22Rv1 (cell line): Measurements from ENCODE around the gene SCAMP1.

ENCODE experiments used
- H3K27ac ChIP-seq: fragments of 450-650 bp; 2 replicates; pipeline ENCODE4 v1.5.1; 2017
- CTCF ChIP-seq: fragments of 450-650 bp; IDR thresholded peaks from 2 replicates; pipeline ENCODE4 v1.5.1; 2017; ENCODE audit warnings: mild to moderate bottlenecking
- ZFX ChIP-seq: fragments of 450-650 bp; IDR thresholded peaks from 2 replicates; pipeline ENCODE4 v1.6.1; 2017; ENCODE audit warnings: antibody characterized with exemption, borderline replicate concordance

Gene SCAMP1

GRCh38 chr5:78327761-78328510, 32.5 kb upstream of the SCAMP1 start:
- H3K27ac ChIP-seq = no peak overlapping the region
- TF ChIP-seq ZFX (no peak), CTCF (no peak)

GRCh38 chr5:78328585-78329173, 31.7 kb upstream of the SCAMP1 start:
- TF ChIP-seq ZFX (no peak), CTCF (no peak)

GRCh38 chr5:78331523-78332080, 28.8 kb upstream of the SCAMP1 start:
- H3K27ac ChIP-seq = no peak overlapping the region
- TF ChIP-seq CTCF (no peak), ZFX (no peak)

More at GRCh38 chr5:78328585-78329173, 31.7 kb upstream of the SCAMP1 start:
- H3K27ac ChIP-seq = no peak overlapping the region

- H3K27ac ChIP-seq = no peak overlapping the region
- TF ChIP-seq ZFX = no peak
- no peak for TF ChIP-seq CTCF
These were observed 25.6 kb upstream of the SCAMP1 start for GRCh38 chr5:78334811-78335210.

GRCh38 chr5:78335976-78336375, 24.4 kb upstream of the SCAMP1 start:
- H3K27ac ChIP-seq = no peak overlapping the region
- TF ChIP-seq CTCF (no peak), ZFX (no peak)

- TF ChIP-seq ZFX = no peak
- TF ChIP-seq CTCF = no peak
- H3K27ac ChIP-seq = no peak overlapping the region
These were observed 23.7 kb upstream of the SCAMP1 start for GRCh38 chr5:78336698-78337097.
